GM06990 (cell line): ENCODE results near the gene ANGPTL4.
A peak's percentile ranks its signal among the peaks of the same experiment; 100 is the strongest.

Experiments used
- DNase-seq: peaks from one replicate; pipeline ENCODE4 v3.0.0-alpha.2; 2011; ENCODE audit not compliant: insufficient read length; ENCODE audit errors: extremely low read depth
- H3K27me3 ChIP-seq: replicated peaks from 2 replicates; pipeline ENCODE4 v1.6.0; 2011; ENCODE audit warnings: low read length; ENCODE audit not compliant: control insufficient read depth, insufficient read depth
- H3K36me3 ChIP-seq: 2 replicates; pipeline ENCODE4 v1.5.1; 2011; ENCODE audit warnings: low read length; ENCODE audit not compliant: control insufficient read depth, insufficient read depth
- H3K4me3 ChIP-seq: replicated peaks from 2 replicates; pipeline ENCODE4 v1.5.1; 2011; ENCODE audit warnings: low read depth, mild to moderate bottlenecking, control low read depth, low read length
- CTCF ChIP-seq: IDR thresholded peaks from 2 replicates; pipeline ENCODE4 v1.5.1; 2011; ENCODE audit warnings: low read length, control low read depth, mild to moderate bottlenecking, inconsistent platforms; ENCODE audit not compliant: insufficient read depth, poor library complexity, severe bottlenecking

The ANGPTL4 gene

GRCh38 chr19:8334458-8335342, 29.3 kb upstream of the ANGPTL4 start:
- TF ChIP-seq CTCF: no peak
- Histone ChIP-seq H3K36me3 (no peaks in the 10 kb centered on the region), H3K4me3 (peak overlapping the region; percentile 18), H3K27me3 (peaks cover 2% of the 10 kb centered on the region)
- peak; percentile 81 for DNase-seq

GRCh38 chr19:8335343-8336071, 28.4 kb upstream of the ANGPTL4 start:
- Histone ChIP-seq H3K36me3 (no peaks in the 10 kb centered on the region), H3K4me3 (peak overlapping the region; percentile 27), H3K27me3 (peaks cover 2% of the 10 kb centered on the region)
- TF ChIP-seq CTCF: peak; percentile 28
- DNase-seq: peak; percentile 68

- Histone ChIP-seq H3K27me3 (peaks cover 2% of the 10 kb centered on the region), H3K36me3 (no peaks in the 10 kb centered on the region), H3K4me3 (no peak overlapping the region)
- no peak for TF ChIP-seq CTCF
- DNase-seq: no peak
Measured at GRCh38 chr19:8336072-8336569, 27.8 kb upstream of the ANGPTL4 start.

GRCh38 chr19:8336660-8337059, 27.3 kb upstream of the ANGPTL4 start:
- H3K27me3 ChIP-seq: peaks cover 2% of the 10 kb centered on the region
- no peaks in the 10 kb centered on the region for H3K36me3 ChIP-seq
- no peak for DNase-seq
- TF ChIP-seq CTCF: no peak
- H3K4me3 ChIP-seq: no peak overlapping the region

- no peak overlapping the region for H3K4me3 ChIP-seq
- no peak for DNase-seq
- H3K27me3 ChIP-seq: peaks cover 2% of the 10 kb centered on the region
Measured at GRCh38 chr19:8337728-8338127, 26.2 kb upstream of the ANGPTL4 start.

More at GRCh38 chr19:8337728-8338127, 26.2 kb upstream of the ANGPTL4 start:
- no peaks in the 10 kb centered on the region for H3K36me3 ChIP-seq
- TF ChIP-seq CTCF: no peak
